Measurements from ENCODE around the gene ARHGAP40. TPM values are rescaled to one million over a fixed set of nuclear protein-coding genes. Genes with fewer than 3 reads are reported as not detected.

Gene ARHGAP40
- total RNA-seq, 4 donors from 2014 or later, result not detected

- WGBS, 2 donors (ENCODE audit: low coverage in 1 of 2), result 45 to 67% methylated on average over 3 to 4 of the region's 13 CpGs
- H3K36me3 ChIP-seq, result no peaks in the 10 kb centered on the region
- no peak for ATAC-seq
Measured at GRCh38 chr20:38674765-38675133, 73.1 kb downstream of the ARHGAP40 start.

GRCh38 chr20:38676576-38676975 lies 75.0 kb downstream of the ARHGAP40 start:
- Histone ChIP-seq H3K4me3 (no peak overlapping the region), H3K27ac (no peak overlapping the region), H3K36me3 (no peaks in the 10 kb centered on the region), H3K4me1 (peaks cover 0 to 17% (median 12%) of the 10 kb centered on the region in 3 donors), H3K9me3 (no peaks in the 10 kb centered on the region), H3K27me3 (peaks cover 58% of the 10 kb centered on the region)
- ATAC-seq, result no peak
- TF ChIP-seq CTCF (IDR thresholded peaks at IDR 0.05), result no peak
- no peak for TF ChIP-seq EP300 (IDR thresholded peaks at IDR 0.05)
- TF ChIP-seq POLR2AphosphoS5 (IDR thresholded peaks at IDR 0.05), result no peak
- no peak for TF ChIP-seq POLR2A (IDR thresholded peaks at IDR 0.05)
- WGBS, 2 donors (ENCODE audit: low coverage in 1 of 2), result 100% methylated on average over 3 of the region's 5 CpGs; no CpG with 5 or more reads in 1 of the 2 donors

More at GRCh38 chr20:38674765-38675133, 73.1 kb downstream of the ARHGAP40 start:
- no peak overlapping the region for H3K27ac ChIP-seq
- peaks cover 73% of the 10 kb centered on the region for H3K27me3 ChIP-seq
- H3K4me1 ChIP-seq, result peaks cover 0 to 17% (median 12%) of the 10 kb centered on the region in 3 donors
- TF ChIP-seq EP300 (IDR thresholded peaks at IDR 0.05) (no peak), POLR2AphosphoS5 (IDR thresholded peaks at IDR 0.05) (no peak), CTCF (IDR thresholded peaks at IDR 0.05) (no peak), POLR2A (IDR thresholded peaks at IDR 0.05) (no peak)
- peak overlapping the region in 1 of 2 donors; percentile 51 for H3K4me3 ChIP-seq
- H3K9me3 ChIP-seq, result no peaks in the 10 kb centered on the region

- H3K4me3 ChIP-seq, result no peak overlapping the region
- no peak overlapping the region for H3K27ac ChIP-seq
- peaks cover 53% of the 10 kb centered on the region for H3K27me3 ChIP-seq
- ATAC-seq, result no peak
- WGBS, 2 donors (ENCODE audit: low coverage in 1 of 2), result 39% methylated on average over 7 of the region's 9 CpGs
- no peak for TF ChIP-seq CTCF (IDR thresholded peaks at IDR 0.05)
- no peak for TF ChIP-seq POLR2AphosphoS5 (IDR thresholded peaks at IDR 0.05)
- no peak for TF ChIP-seq EP300 (IDR thresholded peaks at IDR 0.05)
- TF ChIP-seq POLR2A (IDR thresholded peaks at IDR 0.05), result no peak
- H3K36me3 ChIP-seq, result no peaks in the 10 kb centered on the region
- H3K4me1 ChIP-seq, result no peaks in the 10 kb centered on the region
- no peaks in the 10 kb centered on the region for H3K9me3 ChIP-seq
Measured at GRCh38 chr20:38680500-38681306, 79.1 kb downstream of the ARHGAP40 start.

GRCh38 chr20:38685271-38685670 lies 83.7 kb downstream of the ARHGAP40 start:
- H3K27me3 ChIP-seq, result peaks cover 70% of the 10 kb centered on the region
- no peaks in the 10 kb centered on the region for H3K9me3 ChIP-seq
- H3K4me1 ChIP-seq, result no peaks in the 10 kb centered on the region
- no peak for ATAC-seq
- no peaks in the 10 kb centered on the region for H3K36me3 ChIP-seq
- TF ChIP-seq EP300 (IDR thresholded peaks at IDR 0.05) (no peak), CTCF (IDR thresholded peaks at IDR 0.05) (no peak), POLR2A (IDR thresholded peaks at IDR 0.05) (no peak), POLR2AphosphoS5 (IDR thresholded peaks at IDR 0.05) (no peak)
- 38 to 88% methylated on average over 2 of the region's 2 CpGs for WGBS, 2 donors (ENCODE audit: low coverage in 1 of 2)
- H3K27ac ChIP-seq, result no peak overlapping the region
- H3K4me3 ChIP-seq, result no peak overlapping the region
